ENCODE measurements around the gene TMEM117. TPM values are rescaled to one million over a fixed set of nuclear protein-coding genes. Genes with fewer than 3 reads are reported as not detected.

The TMEM117 gene
- total RNA-seq, 4 donors from 2014 or later: 16.9 to 24.9 (median 21.1) TPM

- Histone ChIP-seq H3K9me3 (peaks cover 0 to 3% (median 0%) of the 10 kb centered on the region in 4 donors), H3K27ac (no peak overlapping the region), H3K36me3 (no peaks in the 10 kb centered on the region), H3K4me3 (no peak overlapping the region), H3K27me3 (no peaks in the 10 kb centered on the region), H3K4me1 (no peaks in the 10 kb centered on the region)
- no peak for DNase-seq (ENCODE audit: low spot score in 2 of 2)
- no peak for TF ChIP-seq CTCF (IDR thresholded peaks at IDR 0.05)
- no peak for TF ChIP-seq POLR2A (IDR thresholded peaks at IDR 0.05)
- TF ChIP-seq EP300 (IDR thresholded peaks at IDR 0.05): no peak
Measured at GRCh38 chr12:44331269-44331668, 495.4 kb downstream of the TMEM117 start.

- 76 to 83% methylated on average over 5 of the region's 5 CpGs for WGBS, 2 donors
- H3K4me3 ChIP-seq: no peak overlapping the region
Measured at GRCh38 chr12:44334347-44334746, 498.5 kb downstream of the TMEM117 start.

GRCh38 chr12:44335030-44335429, 499.1 kb downstream of the TMEM117 start:
- H3K27me3 ChIP-seq: no peaks in the 10 kb centered on the region
- no peak overlapping the region for H3K4me3 ChIP-seq
- peaks cover 0 to 3% (median 0%) of the 10 kb centered on the region in 4 donors for H3K9me3 ChIP-seq
- H3K4me1 ChIP-seq: no peaks in the 10 kb centered on the region
- no peak for TF ChIP-seq EP300 (IDR thresholded peaks at IDR 0.05)
- no peak for TF ChIP-seq POLR2A (IDR thresholded peaks at IDR 0.05)
- TF ChIP-seq CTCF (IDR thresholded peaks at IDR 0.05): no peak
- H3K27ac ChIP-seq: no peak overlapping the region
- no peak for DNase-seq (ENCODE audit: low spot score in 2 of 2)
- no peaks in the 10 kb centered on the region for H3K36me3 ChIP-seq

More at GRCh38 chr12:44334347-44334746, 498.5 kb downstream of the TMEM117 start:
- TF ChIP-seq CTCF (IDR thresholded peaks at IDR 0.05): no peak
- TF ChIP-seq EP300 (IDR thresholded peaks at IDR 0.05): no peak
- TF ChIP-seq POLR2A (IDR thresholded peaks at IDR 0.05): no peak
- no peaks in the 10 kb centered on the region for H3K36me3 ChIP-seq
- H3K27ac ChIP-seq: no peak overlapping the region
- DNase-seq (ENCODE audit: low spot score in 2 of 2): no peak
- H3K4me1 ChIP-seq: no peaks in the 10 kb centered on the region
- no peaks in the 10 kb centered on the region for H3K27me3 ChIP-seq
- peaks cover 0 to 3% (median 0%) of the 10 kb centered on the region in 4 donors for H3K9me3 ChIP-seq

GRCh38 chr12:44336577-44336976, 500.7 kb downstream of the TMEM117 start:
- TF ChIP-seq POLR2A (IDR thresholded peaks at IDR 0.05): no peak
- TF ChIP-seq CTCF (IDR thresholded peaks at IDR 0.05): no peak
- TF ChIP-seq EP300 (IDR thresholded peaks at IDR 0.05): no peak
- DNase-seq (ENCODE audit: low spot score in 2 of 2): no peak
- WGBS, 2 donors: 84 to 93% methylated on average over 2 of the region's 2 CpGs

GRCh38 chr12:44342371-44342770, 506.5 kb downstream of the TMEM117 start:
- TF ChIP-seq EP300 (IDR thresholded peaks at IDR 0.05) (no peak), CTCF (IDR thresholded peaks at IDR 0.05) (no peak), POLR2A (IDR thresholded peaks at IDR 0.05) (no peak)
- H3K9me3 ChIP-seq: no peaks in the 10 kb centered on the region
- no peak overlapping the region for H3K27ac ChIP-seq
- no peaks in the 10 kb centered on the region for H3K36me3 ChIP-seq
- no peaks in the 10 kb centered on the region for H3K4me1 ChIP-seq
- DNase-seq (ENCODE audit: low spot score in 2 of 2): no peak
- H3K4me3 ChIP-seq: no peak overlapping the region
- no peaks in the 10 kb centered on the region for H3K27me3 ChIP-seq

More at GRCh38 chr12:44336577-44336976, 500.7 kb downstream of the TMEM117 start:
- H3K27me3 ChIP-seq: no peaks in the 10 kb centered on the region
- no peaks in the 10 kb centered on the region for H3K36me3 ChIP-seq
- no peak overlapping the region for H3K4me3 ChIP-seq
- H3K27ac ChIP-seq: no peak overlapping the region
- peaks cover 0 to 3% (median 0%) of the 10 kb centered on the region in 4 donors for H3K9me3 ChIP-seq
- H3K4me1 ChIP-seq: no peaks in the 10 kb centered on the region

Measured in tibial nerve (tissue), 4 donors.